HEK293 (cell line): ENCODE data around the gene MAL.

Experiments
- BCL11B ChIP-seq: fragments of 450-650 bp; formaldehyde crosslinking; IDR thresholded peaks from 2 replicates; pipeline ENCODE4 v1.5.1; 2016; ENCODE audit warnings: low read depth, missing biosample characterization, missing genetic modification characterization
- FEZF1 ChIP-seq: fragments of 450-650 bp; formaldehyde crosslinking; IDR thresholded peaks from 2 replicates; pipeline ENCODE4 v1.5.1; 2016; ENCODE audit warnings: missing biosample characterization, missing genetic modification characterization
- GFI1B ChIP-seq: fragments of 450-650 bp; formaldehyde crosslinking; IDR thresholded peaks from 2 replicates; pipeline ENCODE4 v1.5.1; 2016; ENCODE audit warnings: missing biosample characterization, missing genetic modification characterization
- GLI2 ChIP-seq: fragments of 450-650 bp; formaldehyde crosslinking; IDR thresholded peaks from 2 replicates; pipeline ENCODE4; 2017; ENCODE audit warnings: missing biosample characterization, missing genetic modification characterization, low read depth, borderline replicate concordance
- GLIS1 ChIP-seq: fragments of 450-650 bp; formaldehyde crosslinking; IDR thresholded peaks from 2 replicates; pipeline ENCODE4 v1.5.1; 2016; ENCODE audit warnings: missing biosample characterization, missing genetic modification characterization
- KLF7 ChIP-seq: fragments of 450-650 bp; formaldehyde crosslinking; IDR thresholded peaks from 2 replicates; pipeline ENCODE4 v1.5.1; 2016; ENCODE audit warnings: missing biosample characterization, missing genetic modification characterization, borderline replicate concordance
- MZF1 ChIP-seq: fragments of 450-650 bp; formaldehyde crosslinking; IDR thresholded peaks from 2 replicates; pipeline ENCODE4 v1.5.1; 2017; ENCODE audit warnings: missing biosample characterization, missing genetic modification characterization, borderline replicate concordance
- OVOL3 ChIP-seq: fragments of 450-650 bp; formaldehyde crosslinking; IDR thresholded peaks from 2 replicates; pipeline ENCODE4 v1.5.1; 2016; ENCODE audit warnings: missing biosample characterization, missing genetic modification characterization
- PRDM2 ChIP-seq: fragments of 450-650 bp; formaldehyde crosslinking; IDR thresholded peaks from 2 replicates; pipeline ENCODE4 v1.5.1; 2016; ENCODE audit warnings: missing biosample characterization, missing genetic modification characterization, borderline replicate concordance
- SCRT2 ChIP-seq: fragments of 450-650 bp; formaldehyde crosslinking; IDR thresholded peaks from 2 replicates; pipeline ENCODE4 v1.5.1; 2016; ENCODE audit warnings: missing biosample characterization, missing genetic modification characterization
- TCF7L2 ChIP-seq: IDR thresholded peaks from 2 replicates; pipeline ENCODE4 v1.6.1; 2011; ENCODE audit warnings: low read depth, mild to moderate bottlenecking, inconsistent platforms, low read length, moderate library complexity, borderline replicate concordance
- ZBTB1 ChIP-seq: fragments of 450-650 bp; formaldehyde crosslinking; IDR thresholded peaks from 2 replicates; pipeline ENCODE4 v1.5.1; 2016; ENCODE audit warnings: missing biosample characterization, missing genetic modification characterization
- ZBTB11 ChIP-seq: fragments of 450-650 bp; formaldehyde crosslinking; conservative IDR thresholded peaks from 2 replicates; pipeline ENCODE4 v1.5.1; 2016; ENCODE audit warnings: low read depth, missing biosample characterization, missing genetic modification characterization
- ZEB2 ChIP-seq: fragments of 450-650 bp; formaldehyde crosslinking; IDR thresholded peaks from 2 replicates; pipeline ENCODE4 v1.5.1; 2016; ENCODE audit warnings: missing biosample characterization, missing genetic modification characterization
- ZFP3 ChIP-seq: fragments of 450-650 bp; formaldehyde crosslinking; IDR thresholded peaks from 2 replicates; pipeline ENCODE4 v1.5.1; 2016; ENCODE audit warnings: low read depth, missing biosample characterization, missing genetic modification characterization
- ZNF10 ChIP-seq: fragments of 450-650 bp; formaldehyde crosslinking; IDR thresholded peaks from 2 replicates; pipeline ENCODE4 v1.5.1; 2017; ENCODE audit warnings: missing biosample characterization, missing genetic modification characterization
- ZNF138 ChIP-seq: fragments of 450-650 bp; formaldehyde crosslinking; IDR thresholded peaks from 2 replicates; pipeline ENCODE4 v1.5.1; 2016; ENCODE audit warnings: missing biosample characterization, missing genetic modification characterization, borderline replicate concordance
- ZNF140 ChIP-seq: fragments of 450-650 bp; formaldehyde crosslinking; IDR thresholded peaks from 2 replicates; pipeline ENCODE4 v1.5.1; 2016; ENCODE audit warnings: missing biosample characterization, missing genetic modification characterization
- ZNF146 ChIP-seq: fragments of 450-650 bp; formaldehyde crosslinking; IDR thresholded peaks from 2 replicates; pipeline ENCODE4 v1.5.1; 2016; ENCODE audit warnings: missing biosample characterization, missing genetic modification characterization
- ZNF175 ChIP-seq: fragments of 450-650 bp; formaldehyde crosslinking; IDR thresholded peaks from 2 replicates; pipeline ENCODE4 v1.5.1; 2016; ENCODE audit warnings: missing biosample characterization, missing genetic modification characterization
- ZNF18 ChIP-seq: fragments of 450-650 bp; formaldehyde crosslinking; IDR thresholded peaks from 2 replicates; pipeline ENCODE4 v1.5.1; 2016; ENCODE audit warnings: missing biosample characterization, missing genetic modification characterization
- ZNF184 ChIP-seq: fragments of 450-650 bp; IDR thresholded peaks from 2 replicates; pipeline ENCODE4 v1.5.1; 2018; ENCODE audit warnings: missing biosample characterization, mild to moderate bottlenecking, missing genetic modification characterization
- ZNF214 ChIP-seq: fragments of 450-650 bp; formaldehyde crosslinking; IDR thresholded peaks from 2 replicates; pipeline ENCODE4 v1.5.1; 2017; ENCODE audit warnings: missing biosample characterization, mild to moderate bottlenecking, missing genetic modification characterization, borderline replicate concordance
- ZNF341 ChIP-seq: fragments of 450-650 bp; formaldehyde crosslinking; IDR thresholded peaks from 2 replicates; pipeline ENCODE4; 2016; ENCODE audit warnings: low read depth, missing biosample characterization, missing genetic modification characterization
- ZNF350 ChIP-seq: fragments of 450-650 bp; formaldehyde crosslinking; IDR thresholded peaks from 2 replicates; pipeline ENCODE4 v1.5.0; 2017; ENCODE audit warnings: missing biosample characterization, mild to moderate bottlenecking, missing genetic modification characterization
- ZNF433 ChIP-seq: fragments of 450-650 bp; formaldehyde crosslinking; IDR thresholded peaks from 2 replicates; pipeline ENCODE4 v1.5.1; 2016; ENCODE audit warnings: missing biosample characterization, missing genetic modification characterization, low read depth
- ZNF548 ChIP-seq: fragments of 450-650 bp; formaldehyde crosslinking; IDR thresholded peaks from 2 replicates; pipeline ENCODE4 v1.5.1; 2016; ENCODE audit warnings: missing biosample characterization, missing genetic modification characterization
- ZNF555 ChIP-seq: fragments of 450-650 bp; formaldehyde crosslinking; conservative IDR thresholded peaks from 2 replicates; pipeline ENCODE4 v1.5.1; 2017; ENCODE audit warnings: missing biosample characterization, mild to moderate bottlenecking, missing genetic modification characterization, inconsistent platforms
- ZNF585B ChIP-seq: fragments of 450-650 bp; formaldehyde crosslinking; IDR thresholded peaks from 2 replicates; pipeline ENCODE4 v1.5.1; 2016; ENCODE audit warnings: missing biosample characterization, missing genetic modification characterization
- ZNF623 ChIP-seq: fragments of 450-650 bp; formaldehyde crosslinking; IDR thresholded peaks from 2 replicates; pipeline ENCODE4 v1.5.1; 2016; ENCODE audit warnings: missing biosample characterization, missing genetic modification characterization
- ZNF629 ChIP-seq: fragments of 450-650 bp; formaldehyde crosslinking; IDR thresholded peaks from 2 replicates; pipeline ENCODE4 v1.5.1; 2017; ENCODE audit warnings: missing biosample characterization, missing genetic modification characterization

MAL gene

GRCh38 chr2:95068256-95068655 lies 42.7 kb downstream of the MAL start (continued):
- TF ChIP-seq ZNF18 (tag by site-specific recombination), result no peak
- no peak for TF ChIP-seq ZNF629
- TF ChIP-seq ZNF184 (tag by site-specific recombination), result no peak
- peak; percentile 30; the same call in 1 of the 2 replicates for TF ChIP-seq ZNF140 (tag by site-specific recombination)
- TF ChIP-seq ZNF214 (tag by site-specific recombination), result no peak
- TF ChIP-seq ZNF433 (tag by site-specific recombination), result peak; percentile 50; the same call in 1 of the 2 replicates
- 0 out of 2 replicates have a peak, but pooled peaks have one; percentile 10 for TF ChIP-seq GFI1B (tag by site-specific recombination)
- TF ChIP-seq ZNF175, result no peak
- TF ChIP-seq ZNF623 (tag by site-specific recombination), result peak; percentile 57
- no peak for TF ChIP-seq ZNF585B
- no peak for TF ChIP-seq KLF7 (tag by site-specific recombination)
- TF ChIP-seq ZNF548 (tag by site-specific recombination), result no peak
- no peak for TF ChIP-seq ZNF146
- 0 out of 2 replicates have a peak, but pooled peaks have one; percentile 15 for TF ChIP-seq ZNF341 (tag by site-specific recombination)
- no peak for TF ChIP-seq BCL11B (tag by site-specific recombination)
- TF ChIP-seq GLI2, result no peak
- no peak for TF ChIP-seq GLIS1 (tag by site-specific recombination)
- TF ChIP-seq ZNF555 (tag by site-specific recombination), result peak; percentile 66
- TF ChIP-seq ZBTB1 (tag by site-specific recombination), result no peak
- TF ChIP-seq ZNF138 (tag by site-specific recombination), result no peak; the same call in 1 of the 2 replicates
- no peak for TF ChIP-seq ZEB2
- TF ChIP-seq ZBTB11 (tag by site-specific recombination), result peak; percentile 64
- no peak for TF ChIP-seq PRDM2
- TF ChIP-seq TCF7L2, result no peak
- TF ChIP-seq FEZF1 (tag by site-specific recombination), result no peak
- TF ChIP-seq ZNF10, result no peak
- TF ChIP-seq MZF1 (tag by site-specific recombination), result no peak
- no peak for TF ChIP-seq ZFP3 (tag by site-specific recombination)
- TF ChIP-seq ZNF350, result no peak
- TF ChIP-seq SCRT2, result no peak
- no peak for TF ChIP-seq OVOL3 (tag by site-specific recombination)
